ENCODE data around the gene GPR171.
"Not testable (repeated sequence)": the region's sequence is repeated elsewhere in the genome, so short reads cannot be mapped to it uniquely, and the experiment has no call there.

Gene GPR171

GRCh38 chr3:151175952-151176351 lies 27.1 kb downstream of the GPR171 start:
- DNase-seq (ENCODE audit: low read depth in 2 of 2) = no peak

- no peak for DNase-seq (ENCODE audit: low read depth in 2 of 2)
These were observed 28.7 kb downstream of the GPR171 start for GRCh38 chr3:151174351-151174750.

- no peak for DNase-seq (ENCODE audit: low read depth in 2 of 2)
These were observed 31.8 kb downstream of the GPR171 start for GRCh38 chr3:151171145-151171757.

GRCh38 chr3:151169948-151170679 lies 32.9 kb downstream of the GPR171 start:
- DNase-seq (ENCODE audit: low read depth in 2 of 2) = not testable (repeated sequence)

GRCh38 chr3:151169262-151169947 lies 33.6 kb downstream of the GPR171 start:
- DNase-seq (ENCODE audit: low read depth in 2 of 2) = no peak

GRCh38 chr3:151168269-151169094 lies 34.5 kb downstream of the GPR171 start:
- DNase-seq (ENCODE audit: low read depth in 2 of 2) = peak; percentile 19 to 31

GRCh38 chr3:151166161-151166560 lies 36.9 kb downstream of the GPR171 start:
- no peak for DNase-seq (ENCODE audit: low read depth in 2 of 2)

GRCh38 chr3:151165226-151165625 lies 37.8 kb downstream of the GPR171 start:
- no peak for DNase-seq (ENCODE audit: low read depth in 2 of 2)

- DNase-seq (ENCODE audit: low read depth in 2 of 2) = no peak
These were observed 43.2 kb downstream of the GPR171 start for GRCh38 chr3:151159806-151160205.

- DNase-seq (ENCODE audit: low read depth in 2 of 2) = peak in 1 of 2 experiments; percentile 18
These were observed 46.3 kb downstream of the GPR171 start for GRCh38 chr3:151156618-151157216.

- DNase-seq (ENCODE audit: low read depth in 2 of 2) = no peak
These were observed 47.4 kb downstream of the GPR171 start for GRCh38 chr3:151155409-151156128.

- no peak for DNase-seq (ENCODE audit: low read depth in 2 of 2)
These were observed 48.5 kb downstream of the GPR171 start for GRCh38 chr3:151154566-151154965.

GRCh38 chr3:151152455-151153079 lies 50.4 kb downstream of the GPR171 start:
- DNase-seq (ENCODE audit: low read depth in 2 of 2) = no peak
